GM20000 (cell line): Measurements from ENCODE around the gene GABRA5.

Source experiments
- DNase-seq: peaks from one replicate; pipeline ENCODE4 v3.0.0; 2012; ENCODE audit warnings: low spot score
- TF ChIP-seq, protein P1 (sequence below): IDR thresholded peaks from 2 replicates; pipeline ENCODE4 v1.5.1; 2012; ENCODE audit warnings: mild to moderate bottlenecking, control low read depth; ENCODE audit errors: extremely low read depth, missing control alignments

The GABRA5 gene

GRCh38 chr15:26928051-26928450 is 61.2 kb downstream of the GABRA5 start:
- TF ChIP-seq, protein P1, sequence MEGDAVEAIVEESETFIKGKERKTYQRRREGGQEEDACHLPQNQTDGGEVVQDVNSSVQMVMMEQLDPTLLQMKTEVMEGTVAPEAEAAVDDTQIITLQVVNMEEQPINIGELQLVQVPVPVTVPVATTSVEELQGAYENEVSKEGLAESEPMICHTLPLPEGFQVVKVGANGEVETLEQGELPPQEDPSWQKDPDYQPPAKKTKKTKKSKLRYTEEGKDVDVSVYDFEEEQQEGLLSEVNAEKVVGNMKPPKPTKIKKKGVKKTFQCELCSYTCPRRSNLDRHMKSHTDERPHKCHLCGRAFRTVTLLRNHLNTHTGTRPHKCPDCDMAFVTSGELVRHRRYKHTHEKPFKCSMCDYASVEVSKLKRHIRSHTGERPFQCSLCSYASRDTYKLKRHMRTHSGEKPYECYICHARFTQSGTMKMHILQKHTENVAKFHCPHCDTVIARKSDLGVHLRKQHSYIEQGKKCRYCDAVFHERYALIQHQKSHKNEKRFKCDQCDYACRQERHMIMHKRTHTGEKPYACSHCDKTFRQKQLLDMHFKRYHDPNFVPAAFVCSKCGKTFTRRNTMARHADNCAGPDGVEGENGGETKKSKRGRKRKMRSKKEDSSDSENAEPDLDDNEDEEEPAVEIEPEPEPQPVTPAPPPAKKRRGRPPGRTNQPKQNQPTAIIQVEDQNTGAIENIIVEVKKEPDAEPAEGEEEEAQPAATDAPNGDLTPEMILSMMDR = no peak
- no peak for DNase-seq

- TF ChIP-seq, protein P1 = no peak
- no peak for DNase-seq
Measured at GRCh38 chr15:26929588-26929987, 62.7 kb downstream of the GABRA5 start.

DNA sequence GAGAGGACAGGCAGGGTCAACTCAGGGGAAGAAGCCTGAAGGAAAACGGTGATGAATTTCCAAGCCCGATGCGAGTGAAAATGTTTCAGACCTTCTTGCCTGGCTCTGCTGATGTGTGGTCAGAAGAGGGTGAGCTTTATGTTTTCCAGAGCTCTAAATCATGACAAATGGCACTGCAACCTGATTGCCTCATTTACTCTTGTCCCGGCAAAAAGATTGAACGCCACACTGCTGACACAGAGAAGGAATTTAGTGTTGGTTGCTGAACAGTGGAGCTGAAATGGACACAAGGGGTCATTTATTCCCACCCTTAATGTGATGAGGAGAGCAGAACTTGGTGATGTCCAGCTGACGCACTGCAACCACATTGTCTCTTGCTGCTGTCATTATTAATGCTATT is 68.0 kb downstream of the GABRA5 start:
- TF ChIP-seq, protein P1 = no peak
- DNase-seq = no peak

DNA sequence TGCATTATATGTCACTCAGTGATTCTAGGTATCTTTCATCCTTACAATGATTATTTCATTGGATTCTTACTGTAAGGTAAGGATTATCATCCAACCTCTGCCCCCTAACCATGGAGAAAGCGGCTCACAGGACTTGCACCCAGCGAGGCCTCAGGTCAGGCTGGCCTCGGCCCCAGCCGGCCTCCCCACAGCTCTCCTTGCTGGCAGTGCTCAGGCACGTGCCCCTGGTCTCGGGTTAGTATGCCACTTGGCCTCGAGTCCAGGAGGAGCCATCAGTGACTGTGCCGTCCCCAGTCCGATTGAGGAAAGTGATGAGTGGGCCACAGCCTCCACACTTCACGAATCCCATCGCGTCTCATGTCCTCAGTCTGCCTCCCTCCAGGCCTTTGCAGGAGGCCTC is 68.5 kb downstream of the GABRA5 start:
- no peak for DNase-seq
- TF ChIP-seq, protein P1 = no peak

DNA sequence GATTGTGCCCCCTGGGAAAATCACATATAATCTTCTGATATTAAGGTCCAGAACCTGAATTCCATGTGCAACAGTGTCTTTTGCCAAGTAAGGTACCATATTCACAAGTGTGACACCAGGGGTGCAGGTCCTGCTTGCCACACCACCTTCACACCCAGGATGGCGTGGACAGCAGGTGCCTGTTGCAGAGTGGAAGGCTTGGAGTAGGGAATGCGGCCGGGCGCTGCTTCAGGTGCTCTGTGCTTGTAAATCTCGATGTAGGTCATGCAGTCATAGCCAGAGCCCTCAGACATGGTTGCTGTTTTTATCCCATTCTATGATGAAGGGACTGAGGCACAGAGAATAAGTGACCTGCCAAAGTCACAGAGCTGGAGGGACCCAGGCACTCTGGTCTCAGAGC is 69.6 kb downstream of the GABRA5 start:
- TF ChIP-seq, protein P1 = no peak
- no peak for DNase-seq

DNA sequence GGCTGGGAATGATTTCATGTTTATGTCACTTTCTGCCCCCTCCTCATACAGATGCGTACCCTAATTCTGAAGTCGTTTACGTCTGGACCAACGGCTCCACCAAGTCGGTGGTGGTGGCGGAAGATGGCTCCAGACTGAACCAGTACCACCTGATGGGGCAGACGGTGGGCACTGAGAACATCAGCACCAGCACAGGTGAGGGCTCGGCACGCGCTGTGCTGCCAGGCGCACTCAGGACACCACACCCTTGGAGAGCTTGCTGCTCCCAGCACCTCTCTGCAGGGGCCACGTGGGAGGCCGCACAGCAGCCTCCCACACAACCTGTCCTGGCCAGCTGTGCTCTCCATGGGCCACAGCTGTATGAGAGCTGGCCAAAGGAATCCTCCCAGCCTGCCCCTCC is 70.3 kb downstream of the GABRA5 start:
- TF ChIP-seq, protein P1 = no peak
- no peak for DNase-seq

GRCh38 chr15:26939398-26939797 is 72.5 kb downstream of the GABRA5 start:
- TF ChIP-seq, protein P1 = no peak
- no peak for DNase-seq
